Vagina (tissue), 2 donors: Measurements from ENCODE around the gene PELI2. TPM values are rescaled to one million over a fixed set of nuclear protein-coding genes. Genes with fewer than 3 reads are reported as not detected.

Experiments used
- DNase-seq, 2 donors: peaks; one replicate each; pipeline ENCODE4 v3.0.0-alpha.2; 2017; ENCODE audit errors: extremely low spot score in 2 of 2
- H3K27ac ChIP-seq: fragments of 200-600 bp; sonication (generic); one replicate; pipeline ENCODE4 v1.5.1; 2019
- H3K27me3 ChIP-seq: fragments of 200-600 bp; sonication (generic); one replicate; pipeline ENCODE4 v1.5.1; 2019
- H3K36me3 ChIP-seq, 2 donors: fragments of 200-600 bp; sonication (generic); one replicate each; pipeline ENCODE4 v1.5.1; 2017 to 2019
- H3K4me1 ChIP-seq: fragments of 200-600 bp; sonication (generic); one replicate; pipeline ENCODE4 v1.5.1; 2019
- H3K4me3 ChIP-seq, 2 donors: fragments of 200-600 bp; sonication (generic); 1 replicate in 1 of 2; 2 replicates in 1 of 2; pipeline ENCODE4 v1.5.1; 2016 to 2019
- H3K9me3 ChIP-seq: fragments of 200-600 bp; sonication (generic); one replicate; pipeline ENCODE4 v1.5.1; 2019
- POLR2A ChIP-seq, 2 donors: fragments of 450-650 bp; IDR thresholded peaks; one replicate each; pipeline ENCODE4 v1.6.1; 2017; ENCODE audit warnings: antibody characterized with exemption in 2 of 2, mild to moderate bottlenecking in 2 of 2, moderate library complexity in 2 of 2
- POLR2AphosphoS5 ChIP-seq, 2 donors: sonication (generic); formaldehyde crosslinking; IDR thresholded peaks; one replicate each; pipeline ENCODE4 v1.9.0; 2017; ENCODE audit warnings: antibody characterized with exemption in 2 of 2, mild to moderate bottlenecking in 2 of 2, low read depth in 1 of 2; ENCODE audit not compliant: insufficient read depth in 1 of 2
- intact Hi-C: fragments of 100-400 bp; cut with DNase I; formaldehyde crosslinking; loops from one replicate; pipeline ENCODE4 v1.15.1; 2023
- total RNA-seq: library from RNA; depleted of rRNA; stranded (reverse); fragments of >200 nt; gene quantifications from one replicate; pipeline ENCODE4 v1.2.3, GENCODE V29; 2016
- TF ChIP-seq, protein P1 (sequence below), 3 experiments: fragments of 450-650 bp in 2 of 3; fragments of 200-600 bp in 1 of 3; sonication (generic) in 1 of 3; IDR thresholded peaks; one replicate each; pipeline ENCODE4 v1.5.1; 2017 to 2019; ENCODE audit warnings: antibody characterized with exemption in 3 of 3, mild to moderate bottlenecking in 2 of 3, moderate library complexity in 2 of 3

The PELI2 gene
- total RNA-seq, 1 donor from 2014 or later = 9.6 TPM

DNA sequence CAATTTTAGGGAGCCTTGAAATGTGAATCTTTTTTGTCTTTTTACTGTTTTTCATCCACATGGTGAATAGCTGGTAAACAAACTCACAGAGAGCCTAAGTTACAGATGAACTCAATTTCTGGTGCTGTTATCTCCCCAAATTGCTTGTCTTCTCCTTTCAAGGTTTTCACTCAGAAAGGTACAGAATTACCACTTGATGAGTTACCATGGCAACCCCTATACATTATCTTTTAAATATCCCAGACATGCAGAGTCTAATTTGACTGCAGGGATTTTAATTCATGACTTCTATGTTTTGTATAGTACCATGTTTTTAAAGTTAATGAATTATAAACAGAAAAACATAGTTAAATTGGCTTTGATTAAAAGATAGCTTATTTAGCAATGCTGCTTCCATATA is 203.7 kb downstream of the PELI2 start:
- TF ChIP-seq POLR2A (IDR thresholded peaks at IDR 0.05) (no peak), POLR2AphosphoS5 (IDR thresholded peaks at IDR 0.05; ENCODE audit: insufficient read depth in 1 of 2, low read depth in 1 of 2) (no peak)
- TF ChIP-seq, protein P1, sequence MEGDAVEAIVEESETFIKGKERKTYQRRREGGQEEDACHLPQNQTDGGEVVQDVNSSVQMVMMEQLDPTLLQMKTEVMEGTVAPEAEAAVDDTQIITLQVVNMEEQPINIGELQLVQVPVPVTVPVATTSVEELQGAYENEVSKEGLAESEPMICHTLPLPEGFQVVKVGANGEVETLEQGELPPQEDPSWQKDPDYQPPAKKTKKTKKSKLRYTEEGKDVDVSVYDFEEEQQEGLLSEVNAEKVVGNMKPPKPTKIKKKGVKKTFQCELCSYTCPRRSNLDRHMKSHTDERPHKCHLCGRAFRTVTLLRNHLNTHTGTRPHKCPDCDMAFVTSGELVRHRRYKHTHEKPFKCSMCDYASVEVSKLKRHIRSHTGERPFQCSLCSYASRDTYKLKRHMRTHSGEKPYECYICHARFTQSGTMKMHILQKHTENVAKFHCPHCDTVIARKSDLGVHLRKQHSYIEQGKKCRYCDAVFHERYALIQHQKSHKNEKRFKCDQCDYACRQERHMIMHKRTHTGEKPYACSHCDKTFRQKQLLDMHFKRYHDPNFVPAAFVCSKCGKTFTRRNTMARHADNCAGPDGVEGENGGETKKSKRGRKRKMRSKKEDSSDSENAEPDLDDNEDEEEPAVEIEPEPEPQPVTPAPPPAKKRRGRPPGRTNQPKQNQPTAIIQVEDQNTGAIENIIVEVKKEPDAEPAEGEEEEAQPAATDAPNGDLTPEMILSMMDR (IDR thresholded peaks at IDR 0.05) = no peak
- intact Hi-C loops = no loop called here
- H3K27ac ChIP-seq = no peak overlapping the region
- no peaks in the 10 kb centered on the region for H3K9me3 ChIP-seq
- no peaks in the 10 kb centered on the region for H3K27me3 ChIP-seq
- no peaks in the 10 kb centered on the region for H3K4me1 ChIP-seq
- H3K4me3 ChIP-seq = no peak overlapping the region
- DNase-seq = no peak
- H3K36me3 ChIP-seq = no peaks in the 10 kb centered on the region

DNA sequence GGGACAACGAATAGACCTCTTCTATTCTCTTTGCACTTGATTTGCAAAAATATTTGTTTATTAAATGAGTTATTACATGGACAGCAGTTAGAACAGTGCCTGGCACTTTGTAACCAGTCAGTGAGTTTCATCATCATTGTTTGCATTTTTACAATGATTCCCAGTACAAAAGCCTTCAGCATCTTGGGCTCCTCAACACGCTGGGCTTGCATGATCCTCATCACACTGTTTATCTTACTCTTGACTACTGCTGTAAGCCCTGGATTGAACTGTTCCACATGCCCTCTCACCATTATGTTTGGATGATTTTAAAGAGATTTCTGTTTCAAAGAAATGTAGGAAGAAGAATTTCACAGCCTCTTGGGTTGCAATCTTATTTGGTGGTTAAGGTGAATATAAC is 204.3 kb downstream of the PELI2 start:
- Histone ChIP-seq H3K9me3 (no peaks in the 10 kb centered on the region), H3K4me3 (no peak overlapping the region), H3K36me3 (no peaks in the 10 kb centered on the region), H3K27ac (no peak overlapping the region), H3K4me1 (no peaks in the 10 kb centered on the region), H3K27me3 (no peaks in the 10 kb centered on the region)
- TF ChIP-seq POLR2A (IDR thresholded peaks at IDR 0.05) (no peak), POLR2AphosphoS5 (IDR thresholded peaks at IDR 0.05; ENCODE audit: insufficient read depth in 1 of 2, low read depth in 1 of 2) (no peak)
- TF ChIP-seq, protein P1 (IDR thresholded peaks at IDR 0.05) = no peak
- intact Hi-C loops = no loop called here
- DNase-seq = no peak

DNA sequence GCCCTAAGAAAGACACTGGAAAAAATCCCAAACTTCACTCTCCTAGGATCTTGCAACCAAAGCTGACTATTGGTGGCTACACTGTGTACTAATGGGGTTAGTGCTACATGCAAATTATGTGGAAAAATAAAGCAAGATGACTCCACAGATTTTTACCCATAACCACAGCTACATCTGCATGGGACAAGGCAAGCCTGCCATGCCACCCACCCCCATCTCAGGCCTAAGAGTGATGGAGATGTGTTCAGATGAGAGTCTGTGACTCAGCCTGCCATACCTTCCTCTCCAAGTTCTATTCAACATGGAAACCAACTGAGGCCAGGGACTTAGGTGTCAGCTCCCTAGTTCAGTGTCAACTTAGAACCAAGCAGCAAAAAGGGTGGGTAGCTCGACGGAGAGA is 206.2 kb downstream of the PELI2 start:
- DNase-seq = no peak
- no peaks in the 10 kb centered on the region for H3K27me3 ChIP-seq
- no peak overlapping the region for H3K27ac ChIP-seq
- TF ChIP-seq POLR2AphosphoS5 (IDR thresholded peaks at IDR 0.05; ENCODE audit: insufficient read depth in 1 of 2, low read depth in 1 of 2) (no peak), POLR2A (IDR thresholded peaks at IDR 0.05) (no peak)
- TF ChIP-seq, protein P1 (IDR thresholded peaks at IDR 0.05) = no peak
- H3K4me1 ChIP-seq = no peaks in the 10 kb centered on the region
- no peaks in the 10 kb centered on the region for H3K36me3 ChIP-seq
- intact Hi-C loops = no loop called here
- H3K9me3 ChIP-seq = no peaks in the 10 kb centered on the region
- no peak overlapping the region for H3K4me3 ChIP-seq

DNA sequence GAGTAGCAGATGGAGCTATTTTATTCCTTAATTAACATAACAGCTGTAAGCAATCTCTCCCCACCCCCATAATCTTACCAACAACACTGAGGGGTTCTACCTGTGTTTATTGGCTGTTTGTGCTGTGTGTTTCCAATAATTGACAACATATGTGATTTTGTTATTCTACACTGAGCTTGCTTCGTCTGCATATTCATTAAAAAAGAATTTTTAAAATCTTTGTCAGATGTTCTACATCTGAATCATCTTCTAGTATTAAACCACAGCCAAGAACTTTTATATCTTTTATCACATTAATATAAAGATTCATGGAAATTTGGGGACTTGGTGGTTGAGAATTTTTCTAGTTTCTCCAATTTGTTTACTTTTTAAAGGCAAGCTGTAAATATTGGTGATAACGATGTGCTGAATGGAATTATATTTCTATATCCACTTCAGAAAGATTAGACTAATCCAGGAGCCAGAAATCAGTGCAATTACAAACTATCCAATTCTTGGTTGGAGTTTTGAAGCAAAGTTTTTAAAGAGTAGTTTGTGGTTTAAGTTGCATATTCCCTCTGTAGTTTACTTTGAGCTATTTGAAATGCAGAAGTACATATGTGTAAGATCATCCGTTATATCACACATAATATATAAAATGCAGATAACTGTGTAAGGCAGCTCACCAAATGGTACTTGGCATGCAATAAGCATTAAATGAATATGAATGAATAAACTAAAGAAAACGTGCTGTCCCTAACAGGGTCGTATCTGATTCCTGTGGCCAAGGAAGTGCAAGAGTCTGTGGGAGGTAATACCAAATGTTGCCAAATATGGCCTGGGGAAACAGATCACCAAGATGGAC is 206.9 kb downstream of the PELI2 start:
- TF ChIP-seq POLR2AphosphoS5 (IDR thresholded peaks at IDR 0.05; ENCODE audit: insufficient read depth in 1 of 2, low read depth in 1 of 2) (no peak), POLR2A (IDR thresholded peaks at IDR 0.05) (no peak)
- TF ChIP-seq, protein P1 (IDR thresholded peaks at IDR 0.05) = no peak
- intact Hi-C loops = no loop called here

DNA sequence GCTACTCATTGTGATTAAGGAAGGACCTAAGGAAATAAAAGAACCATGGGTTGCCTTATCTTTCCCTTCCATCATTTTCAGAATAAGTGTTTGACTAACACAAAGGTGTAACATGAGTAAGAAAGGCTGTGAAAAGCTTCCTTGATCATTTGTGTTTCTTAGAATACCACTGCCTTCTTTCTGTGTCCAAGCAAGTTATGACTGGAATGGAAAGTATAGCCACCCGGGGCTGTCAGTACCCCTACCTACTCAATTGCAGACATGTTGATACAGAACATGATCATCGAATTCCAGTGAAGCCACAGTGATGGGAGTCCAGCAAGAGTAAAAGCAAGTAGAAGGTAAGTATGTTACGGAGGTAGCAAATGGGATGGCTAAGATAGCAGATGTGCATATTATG is 209.8 kb downstream of the PELI2 start:
- Histone ChIP-seq H3K4me1 (peaks cover under 1% of the 10 kb centered on the region), H3K27ac (no peak overlapping the region), H3K4me3 (no peak overlapping the region), H3K9me3 (no peaks in the 10 kb centered on the region), H3K27me3 (no peaks in the 10 kb centered on the region), H3K36me3 (no peaks in the 10 kb centered on the region)
- no peak for TF ChIP-seq POLR2AphosphoS5 (IDR thresholded peaks at IDR 0.05; ENCODE audit: insufficient read depth in 1 of 2, low read depth in 1 of 2)
- TF ChIP-seq, protein P1 (IDR thresholded peaks at IDR 0.05) = no peak
- TF ChIP-seq POLR2A (IDR thresholded peaks at IDR 0.05) = no peak
- no peak for DNase-seq
- intact Hi-C loops = no loop called here

More for the DNA sequence above, 206.9 kb downstream of the PELI2 start:
- no peak overlapping the region for H3K4me3 ChIP-seq
- H3K9me3 ChIP-seq = no peaks in the 10 kb centered on the region
- DNase-seq = no peak
- no peaks in the 10 kb centered on the region for H3K4me1 ChIP-seq
- H3K36me3 ChIP-seq = no peaks in the 10 kb centered on the region
- H3K27ac ChIP-seq = no peak overlapping the region
- no peaks in the 10 kb centered on the region for H3K27me3 ChIP-seq
